IMR-90 (cell line): Measurements from ENCODE around the gene COL23A1. TPM values are rescaled to one million over a fixed set of nuclear protein-coding genes. Genes with fewer than 3 reads are reported as not detected.

Source experiments
- ATAC-seq: fragments of 200-7000 bp; cut with Tn5 transposase; 2 replicates; pipeline ENCODE4 v1.9.1; 2020; ENCODE audit warnings: low read depth, mild to moderate bottlenecking, moderate library complexity
- BruUV-seq: library from RNA; stranded (reverse); fragments of 400-500 nt; replicated peaks from 2 replicates; lab custom pipeline; 2021; lab: Mats Ljungman, UMichigan
- CTCF ChIA-PET: fragments of 300-600 bp; formaldehyde crosslinking; extraction: SDS; loops from one replicate; lab custom pipeline; 2021; ENCODE audit warnings: antibody characterized with exemption; lab: Yijun Ruan, JAX
- POLR2A ChIA-PET: fragments of 300-600 bp; sonication (Branson Sonifier 250); formaldehyde crosslinking; loops from one replicate; lab custom pipeline; 2022; ENCODE audit warnings: antibody characterized with exemption; ENCODE audit not compliant: unreplicated experiment; lab: Charles Lee
- DNase-seq: peaks from one replicate; pipeline ENCODE4 v3.0.0; 2013
- H2AFZ ChIP-seq: replicated peaks from 2 replicates; pipeline ENCODE3; 2013; ENCODE audit warnings: low read length, mild to moderate bottlenecking; ENCODE audit not compliant: poor library complexity
- H2AK5ac ChIP-seq: 2 replicates; pipeline ENCODE4 v1.6.1; 2013; ENCODE audit warnings: low read depth, low read length, inconsistent platforms
- H2AK9ac ChIP-seq: replicated peaks from 2 replicates; pipeline ENCODE3; 2013; ENCODE audit warnings: mild to moderate bottlenecking, low read depth, low read length, moderate library complexity; ENCODE audit not compliant: poor library complexity
- H2BK120ac ChIP-seq: 2 replicates; pipeline ENCODE4 v1.6.1; 2013; ENCODE audit warnings: low read depth, low read length, inconsistent platforms
- H2BK15ac ChIP-seq: 3 replicates; pipeline ENCODE4 v1.6.1; 2013; ENCODE audit warnings: low read depth, low read length, inconsistent platforms
- H2BK20ac ChIP-seq: 2 replicates; pipeline ENCODE4 v1.6.1; 2013; ENCODE audit warnings: low read depth, mild to moderate bottlenecking, inconsistent platforms, low read length, moderate library complexity
- H2BK5ac ChIP-seq: 2 replicates; pipeline ENCODE4 v1.6.1; 2013; ENCODE audit warnings: mild to moderate bottlenecking, low read depth, low read length, inconsistent platforms; ENCODE audit not compliant: poor library complexity, severe bottlenecking
- H3K14ac ChIP-seq: replicated peaks from 2 replicates; pipeline ENCODE4 v1.6.1; 2013; ENCODE audit warnings: low read depth, low read length, inconsistent platforms
- H3K18ac ChIP-seq: 2 replicates; pipeline ENCODE4 v1.6.1; 2013; ENCODE audit warnings: low read depth, low read length, control low read depth
- H3K23ac ChIP-seq: 2 replicates; pipeline ENCODE4 v1.6.1; 2013; ENCODE audit warnings: low read depth, low read length, inconsistent platforms
- H3K27ac ChIP-seq: 2 replicates; pipeline ENCODE4 v1.5.1; 2013; ENCODE audit warnings: mild to moderate bottlenecking, control low read depth, low read length; ENCODE audit not compliant: insufficient read depth
- H3K27me3 ChIP-seq: 2 replicates; pipeline ENCODE4 v1.6.1; 2013; ENCODE audit warnings: low read length; ENCODE audit not compliant: control insufficient read depth, insufficient read depth
- H3K36me3 ChIP-seq: 2 replicates; pipeline ENCODE4 v1.6.1; 2013; ENCODE audit warnings: low read length, mixed read lengths; ENCODE audit not compliant: control insufficient read depth, insufficient read depth
- H3K4ac ChIP-seq: 2 replicates; pipeline ENCODE4 v1.6.1; 2013; ENCODE audit warnings: low read depth, low read length, inconsistent platforms
- H3K4me1 ChIP-seq: 2 replicates; pipeline ENCODE4 v1.6.1; 2013; ENCODE audit warnings: low read length, mixed read lengths; ENCODE audit not compliant: control insufficient read depth, insufficient read depth
- H3K4me2 ChIP-seq: 2 replicates; pipeline ENCODE4 v1.6.1; 2013; ENCODE audit warnings: low read depth, mild to moderate bottlenecking, control low read depth, low read length, moderate library complexity
- H3K4me3 ChIP-seq: 2 replicates; pipeline ENCODE4 v1.5.1; 2013; ENCODE audit warnings: low read depth, mild to moderate bottlenecking, control low read depth, low read length, moderate library complexity; ENCODE audit not compliant: insufficient read depth
- H3K56ac ChIP-seq: 2 replicates; pipeline ENCODE4 v1.6.1; 2013; ENCODE audit warnings: low read length, inconsistent platforms; ENCODE audit not compliant: insufficient read depth; ENCODE audit errors: extremely low read depth
- H3K79me1 ChIP-seq, 2 experiments: 2 replicates each; pipeline ENCODE4 v1.6.1; 2013; ENCODE audit warnings: low read length in 2 of 2, inconsistent platforms in 1 of 2, low read depth in 1 of 2
- H3K9ac ChIP-seq: 2 replicates; pipeline ENCODE4 v1.6.1; 2013; ENCODE audit warnings: low read depth, low read length, control low read depth
- H3K9me1 ChIP-seq: 2 replicates; pipeline ENCODE4 v1.6.1; 2013; ENCODE audit warnings: low read length, inconsistent platforms; ENCODE audit not compliant: insufficient read depth
- H3K9me3 ChIP-seq: 2 replicates; pipeline ENCODE4 v1.6.1; 2013; ENCODE audit warnings: low read length; ENCODE audit not compliant: control insufficient read depth, insufficient read depth
- H4K20me1 ChIP-seq: 2 replicates; pipeline ENCODE4 v1.6.1; 2013; ENCODE audit warnings: low read length, inconsistent platforms; ENCODE audit not compliant: insufficient read depth
- H4K5ac ChIP-seq: 2 replicates; pipeline ENCODE4 v1.6.1; 2013; ENCODE audit warnings: mild to moderate bottlenecking, low read depth, low read length, control low read depth
- H4K8ac ChIP-seq, 2 experiments: 2 replicates each; pipeline ENCODE4 v1.6.1; 2013; ENCODE audit warnings: low read depth in 2 of 2, low read length in 2 of 2, control low read depth in 1 of 2, inconsistent platforms in 1 of 2
- H4K91ac ChIP-seq: 2 replicates; pipeline ENCODE4 v1.6.1; 2013; ENCODE audit warnings: low read depth, low read length, inconsistent platforms; ENCODE audit not compliant: insufficient read depth
- CEBPB ChIP-seq: IDR thresholded peaks from 2 replicates; pipeline ENCODE4 v1.6.1; 2012; ENCODE audit warnings: low read depth, low read length, improper control_type of control experiment
- NFE2L2 ChIP-seq: fragments of 150-350 bp; IDR thresholded peaks from 2 replicates; pipeline ENCODE4 v1.6.1; 2016; ENCODE audit warnings: low read depth, mild to moderate bottlenecking, low read length
- POLR2A ChIP-seq: IDR thresholded peaks from 2 replicates; pipeline ENCODE4 v1.6.1; 2012; ENCODE audit warnings: mild to moderate bottlenecking, low read depth, low read length
- RCOR1 ChIP-seq: IDR thresholded peaks from 2 replicates; pipeline ENCODE4 v1.6.1; 2012; ENCODE audit warnings: mild to moderate bottlenecking, low read length, improper control_type of control experiment; ENCODE audit not compliant: insufficient replicate concordance
- RFX5 ChIP-seq: IDR thresholded peaks from 2 replicates; pipeline ENCODE4 v1.8.0; 2012; ENCODE audit warnings: low read depth, mild to moderate bottlenecking, low read length, moderate library complexity
- WGBS, 2 experiments: methylation state at CpG; one replicate each; pipeline versions ENCODE4 v1.1.5 to v1.1.7; 2013; ENCODE audit warnings: missing lambda C conversion rate in 2 of 2; ENCODE audit not compliant: insufficient read length in 1 of 2; ENCODE audit errors: extremely low coverage in 2 of 2; 5-methylcytosine and 5-hydroxymethylcytosine counted together
- dilution Hi-C: fragments of 300-500 bp; cut with HindIII; formaldehyde crosslinking; loops from one replicate; pipeline ENCODE4 v1.14.3; 2018; ENCODE audit warnings: low sequenced_read_pairs; ENCODE audit not compliant: unreplicated experiment
- in situ Hi-C: fragments of 300-500 bp; cut with MboI; formaldehyde crosslinking; loops from 3 replicates; pipeline ENCODE4 v1.14.3; 2019; ENCODE audit warnings: low sequenced_read_pairs, inconsistent platforms, mixed read lengths
- intact Hi-C: fragments of 100-400 bp; cut with micrococcal nuclease; formaldehyde crosslinking; loops from 2 replicates; pipeline ENCODE4 v1.10.0; 2022
- polyA plus RNA-seq, 3 experiments: library from polyadenylated mRNA; depleted of rRNA; stranded (reverse); fragments of >200 nt; gene quantifications; 2 replicates each; pipeline ENCODE4 v1.2.3, GENCODE V29; 2012; ENCODE audit warnings: low replicate concordance in 1 of 3
- total RNA-seq: library from RNA; depleted of rRNA; stranded (reverse); fragments of >200 nt; gene quantifications from 2 replicates; pipeline ENCODE4 v1.2.3, GENCODE V29; 2012

The COL23A1 gene
- total and polyA plus RNA-seq, 2 of the 4 experiments (the other 2 are of a cell fraction): not detected

DNA sequence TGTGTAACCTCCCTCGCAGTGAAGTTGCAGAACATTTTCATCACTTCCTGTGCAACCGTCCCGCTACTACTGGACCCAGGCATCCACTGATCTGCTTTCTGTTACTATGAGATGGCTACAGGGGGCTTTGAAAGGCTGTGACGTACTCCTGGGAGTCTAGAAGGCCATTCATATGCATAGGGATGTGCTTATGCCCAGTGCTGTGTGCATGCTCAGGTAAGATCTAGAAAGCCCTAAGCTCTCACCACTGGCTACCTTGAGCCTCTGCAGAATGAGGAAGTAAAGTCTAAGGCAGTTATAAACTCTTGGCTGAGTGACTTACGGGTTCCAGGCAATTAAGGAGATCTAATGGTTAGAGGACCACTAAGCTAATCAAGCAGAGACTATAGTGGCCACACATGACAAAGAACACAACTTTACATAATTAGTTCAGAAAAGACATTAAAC is 374.1 kb downstream of the COL23A1 start:
- dilution Hi-C loops: no loop called here
- BruUV-seq: no TSS peak
- no CpG with 5 or more reads among the region's 5 CpGs for WGBS, 2 experiments

More for the DNA sequence above, 374.1 kb downstream of the COL23A1 start:
- ATAC-seq (no peak), DNase-seq (no peak)
- no peak overlapping the region for H3K4me2 ChIP-seq
- no peaks in the 10 kb centered on the region for H3K27me3 ChIP-seq
- no peak overlapping the region for H3K9ac ChIP-seq
- no peaks in the 10 kb centered on the region for H3K4me1 ChIP-seq
- H3K9me3 ChIP-seq: no peaks in the 10 kb centered on the region
- no peak overlapping the region for H4K5ac ChIP-seq
- peaks cover 15 to 41% of the 10 kb centered on the region in 2 experiments for H3K79me1 ChIP-seq
- no peak overlapping the region for H3K18ac ChIP-seq
- TF ChIP-seq CEBPB (no peak), RCOR1 (no peak), NFE2L2 (no peak), RFX5 (no peak), POLR2A (no peak)
- ChIA-PET CTCF (no interaction called here), POLR2A (no interaction called here)
- H3K4me3 ChIP-seq: no peak overlapping the region
- no peak overlapping the region for H4K8ac ChIP-seq
- no peak overlapping the region for H2BK5ac ChIP-seq
- in situ Hi-C loops: no loop called here
- no peak overlapping the region for H3K56ac ChIP-seq
- no peak overlapping the region for H3K4ac ChIP-seq
- no peak overlapping the region for H2AK9ac ChIP-seq
- H3K27ac ChIP-seq: no peak overlapping the region
- H3K14ac ChIP-seq: no peak overlapping the region
- peaks cover 36% of the 10 kb centered on the region for H4K20me1 ChIP-seq
- H2AK5ac ChIP-seq: no peak overlapping the region
- no peak overlapping the region for H2AFZ ChIP-seq
- no peak overlapping the region for H2BK20ac ChIP-seq
- H2BK15ac ChIP-seq: no peak overlapping the region
- intact Hi-C loops: no loop called here
- no peak overlapping the region for H4K91ac ChIP-seq
- H2BK120ac ChIP-seq: no peak overlapping the region
- no peak overlapping the region for H3K23ac ChIP-seq
- peaks cover 56% of the 10 kb centered on the region for H3K36me3 ChIP-seq
- peaks cover 7% of the 10 kb centered on the region for H3K9me1 ChIP-seq
